CD4-positive, alpha-beta T cell treated with Interleukin-1 beta for 1 hour (primary cell): ENCODE results near the gene SLC2A9.

Experiments
- DNase-seq, 2 donors: peaks; one replicate each; pipeline ENCODE4 v3.0.0-alpha.2; 2020 to 2022

SLC2A9 gene

DNA sequence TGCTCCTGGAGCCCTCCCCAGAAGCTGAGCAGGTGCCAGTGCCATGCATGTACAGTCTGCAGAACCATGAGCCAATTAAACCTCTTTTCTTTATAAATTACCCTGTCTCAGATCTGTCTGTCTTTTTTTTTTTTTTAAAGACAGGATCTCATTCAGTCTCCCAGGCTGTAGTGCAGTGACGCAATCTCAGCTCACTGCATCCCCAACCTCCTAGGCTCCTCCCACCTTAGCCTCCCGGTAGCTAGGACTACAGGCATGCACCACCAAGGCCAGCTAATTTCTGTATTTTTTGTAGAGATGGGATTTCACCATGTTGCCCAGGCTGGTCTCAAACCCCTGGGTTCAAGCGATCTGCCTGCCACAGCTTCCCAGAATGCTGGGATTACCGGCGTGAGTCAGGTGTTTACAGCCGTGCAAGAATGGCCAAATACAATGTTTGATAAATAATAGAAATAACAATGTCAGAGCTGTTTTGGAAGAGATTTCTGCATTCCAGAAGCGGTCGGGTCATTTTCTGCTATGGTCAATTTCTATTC lies 68.8 kb downstream of the SLC2A9 start:
- DNase-seq: no peak

GRCh38 chr4:9949573-9949972 lies 71.7 kb downstream of the SLC2A9 start:
- DNase-seq: no peak

GRCh38 chr4:9947168-9948062 lies 73.9 kb downstream of the SLC2A9 start:
- DNase-seq: no peak

GRCh38 chr4:9946170-9946569 lies 75.1 kb downstream of the SLC2A9 start:
- DNase-seq: no peak

GRCh38 chr4:9944431-9945425 lies 76.6 kb downstream of the SLC2A9 start:
- DNase-seq: no peak

GRCh38 chr4:9943761-9944160 lies 77.5 kb downstream of the SLC2A9 start:
- no peak for DNase-seq

GRCh38 chr4:9942921-9943600 lies 78.2 kb downstream of the SLC2A9 start:
- no peak for DNase-seq

GRCh38 chr4:9942139-9942538 lies 79.2 kb downstream of the SLC2A9 start:
- no peak for DNase-seq

GRCh38 chr4:9940041-9940440 lies 81.3 kb downstream of the SLC2A9 start:
- DNase-seq: no peak

GRCh38 chr4:9938933-9939332 lies 82.4 kb downstream of the SLC2A9 start:
- DNase-seq: no peak

GRCh38 chr4:9937078-9937477 lies 84.2 kb downstream of the SLC2A9 start:
- DNase-seq: no peak

DNA sequence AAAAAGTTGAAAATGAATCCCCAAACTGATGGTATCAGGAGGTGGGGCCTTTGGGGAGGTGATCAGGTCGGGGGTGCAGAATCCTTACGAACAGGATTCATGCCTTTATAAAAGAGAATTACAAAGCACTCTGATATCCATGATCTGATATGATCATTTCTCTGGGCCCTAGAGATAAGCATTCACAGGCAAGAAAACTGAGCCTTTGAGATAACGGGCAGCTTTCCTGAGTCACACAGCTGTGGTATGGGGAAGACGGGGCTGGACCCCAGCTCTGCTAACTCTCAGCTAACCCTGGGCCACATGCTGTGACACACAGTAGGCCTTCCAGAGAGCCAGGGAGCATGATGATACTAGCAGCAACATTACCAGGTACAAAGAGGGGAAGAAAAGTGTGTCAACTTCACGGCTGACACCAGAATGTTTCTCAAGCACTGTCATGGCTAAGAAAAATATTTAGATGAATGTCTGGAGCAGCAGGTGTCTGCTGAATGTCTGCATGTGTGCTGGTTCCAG lies 85.1 kb downstream of the SLC2A9 start:
- no peak for DNase-seq

DNA sequence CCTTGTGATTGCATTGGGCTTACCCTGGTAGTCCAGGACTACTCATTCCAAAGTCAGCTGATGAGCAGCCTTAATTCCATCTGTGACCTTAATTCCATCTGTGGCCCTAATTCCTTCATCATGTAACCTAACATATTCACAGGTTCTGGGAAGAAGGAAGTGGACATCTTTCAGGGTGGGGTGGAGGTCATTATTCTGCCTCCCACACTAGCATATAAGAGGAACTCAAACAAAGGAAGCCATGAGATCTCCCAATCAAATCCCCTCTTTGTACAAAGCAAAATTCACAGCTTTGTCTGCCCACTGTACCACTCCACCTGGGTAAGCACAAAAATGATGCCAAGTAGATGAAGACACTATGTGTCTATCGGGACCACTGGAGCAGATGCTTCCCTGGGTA lies 87.3 kb downstream of the SLC2A9 start:
- no peak for DNase-seq

DNA sequence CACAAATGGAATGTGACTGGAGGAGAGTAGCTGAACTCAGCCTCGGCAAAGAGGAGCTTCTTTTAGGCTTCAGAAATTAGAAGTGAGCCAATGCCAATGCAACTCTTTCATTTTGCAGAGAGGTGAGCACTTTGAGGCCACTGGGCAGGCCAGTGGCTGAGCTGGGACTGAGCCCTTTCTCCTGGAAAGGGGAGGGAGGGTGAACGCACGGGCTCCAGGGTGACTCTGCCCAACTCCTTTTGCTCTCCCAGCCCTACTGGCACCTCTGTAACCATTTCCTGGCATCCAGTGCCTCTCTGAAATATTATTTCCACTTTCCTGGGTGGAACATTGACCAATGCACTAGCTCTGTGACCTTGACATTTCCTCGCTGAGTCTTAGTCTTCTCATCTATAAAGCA lies 88.1 kb downstream of the SLC2A9 start:
- DNase-seq: no peak

DNA sequence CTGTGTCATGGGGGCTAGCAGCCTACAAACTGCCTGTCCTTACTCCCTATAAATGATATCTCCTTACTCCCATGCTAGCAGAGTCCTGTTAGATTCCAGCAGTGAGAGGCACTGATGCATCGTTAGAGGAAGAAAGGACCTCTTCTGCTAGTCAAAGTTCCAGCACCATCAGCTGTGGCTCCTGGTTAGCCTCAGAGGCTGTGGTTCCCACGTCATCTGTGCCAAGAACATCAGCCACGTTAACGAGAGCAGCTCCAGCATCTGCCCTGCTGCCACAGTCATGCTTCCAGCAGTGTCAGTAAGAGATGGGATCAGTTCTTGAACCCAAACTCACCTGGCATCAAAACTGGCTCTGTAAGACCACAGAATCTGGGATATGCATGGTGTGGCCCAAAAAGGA lies 88.5 kb downstream of the SLC2A9 start:
- DNase-seq: no peak

GRCh38 chr4:9931146-9931545 lies 90.2 kb downstream of the SLC2A9 start:
- no peak for DNase-seq

- DNase-seq: no peak
Measured at GRCh38 chr4:9929111-9929510, 92.2 kb downstream of the SLC2A9 start.

GRCh38 chr4:9927341-9928007 lies 93.8 kb downstream of the SLC2A9 start:
- DNase-seq: no peak

DNA sequence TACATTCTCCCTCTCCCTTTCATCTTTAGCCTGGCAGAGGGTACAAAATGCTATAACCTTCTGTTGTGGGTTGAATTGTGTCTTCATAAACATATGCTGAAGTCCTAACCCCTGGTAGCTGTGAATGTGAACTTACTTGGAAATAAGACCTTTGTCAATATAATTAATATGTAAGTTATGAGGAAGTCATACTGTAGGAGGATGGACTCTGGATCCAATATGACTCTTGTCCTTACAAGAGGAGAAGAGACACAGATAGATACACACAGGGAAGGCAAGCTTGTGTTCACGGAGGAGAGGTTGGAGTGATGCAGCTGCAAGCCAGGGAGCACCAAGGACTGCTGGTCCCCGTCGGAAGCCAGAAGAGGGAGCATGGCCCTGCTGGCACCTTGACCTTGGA lies 94.7 kb downstream of the SLC2A9 start:
- DNase-seq: no peak

GRCh38 chr4:9925750-9926439 lies 95.4 kb downstream of the SLC2A9 start:
- DNase-seq: no peak

DNA sequence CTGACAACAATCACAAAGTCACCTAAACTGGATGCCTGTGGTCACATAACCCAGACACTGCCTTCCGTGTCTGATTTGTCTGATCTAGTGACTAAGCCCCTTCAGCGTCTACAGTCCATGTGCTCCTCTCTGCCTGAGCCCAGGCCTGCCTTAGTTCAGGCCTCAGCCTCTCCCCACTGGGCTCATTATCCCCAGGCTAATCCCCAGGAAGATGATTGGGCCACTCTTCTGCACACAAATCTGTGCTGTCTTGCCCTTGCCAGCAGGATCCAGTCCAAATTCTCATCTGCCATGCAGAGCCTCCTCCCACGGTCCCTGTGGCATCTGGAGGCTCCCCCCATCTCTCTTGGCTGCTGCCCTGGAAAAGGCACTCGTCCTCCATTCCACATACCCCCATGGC lies 96.5 kb downstream of the SLC2A9 start:
- no peak for DNase-seq
